Measurements from ENCODE around the gene PLK4. TPM values are rescaled to one million over a fixed set of nuclear protein-coding genes. Genes with fewer than 3 reads are reported as not detected.

Gene PLK4
- 1 to 10 TPM; 1.3 to 5.2 (median 2.0) TPM for total RNA-seq

GRCh38 chr4:127880763-127881562, at the start of gene PLK4:
Gene PLK4, plus strand, starts transcription at chr4:127880893. Its CDS starts 242 bp downstream, at chr4:127881135.
- H3K27me3 ChIP-seq: no peaks in the 10 kb centered on the region
- H3K27ac ChIP-seq: peak within 1 kb of the TSS; percentile 78 to 85 (median 82)
- WGBS, 2 donors: 0 to 1% methylated on average over 47 to 56 of the region's 70 CpGs
- peaks cover 8 to 13% (median 11%) of the 10 kb centered on the region in 4 donors for H3K4me1 ChIP-seq
- peak; percentile 96 to 99 for DNase-seq
- peak; percentile 98 to 99 for ATAC-seq (ENCODE audit: low FRiP score in 2 of 2)
- TF ChIP-seq CTCF (IDR thresholded peaks at IDR 0.05): no peak
- peak; percentile 31 to 71 for TF ChIP-seq POLR2AphosphoS5 (IDR thresholded peaks at IDR 0.05)
- peak in 2 of 4 donors; percentile 58 to 78 for TF ChIP-seq POLR2A (IDR thresholded peaks at IDR 0.05)
- peak within 1 kb of the TSS; percentile 73 to 89 (median 81) for H3K4me3 ChIP-seq
- no peaks in the 10 kb centered on the region for H3K36me3 ChIP-seq
- no peaks in the 10 kb centered on the region for H3K9me3 ChIP-seq

GRCh38 chr4:127832585-127832984, 48.1 kb upstream of the PLK4 start:
- WGBS, 2 donors: 87 to 92% methylated on average over 4 of the region's 4 CpGs
- H3K27me3 ChIP-seq: no peaks in the 10 kb centered on the region
- no peak overlapping the region for H3K4me3 ChIP-seq
- TF ChIP-seq CTCF (IDR thresholded peaks at IDR 0.05) (no peak), EP300 (IDR thresholded peaks at IDR 0.05) (no peak), POLR2AphosphoS5 (IDR thresholded peaks at IDR 0.05) (no peak), POLR2A (IDR thresholded peaks at IDR 0.05) (no peak)
- no peaks in the 10 kb centered on the region for H3K36me3 ChIP-seq
- H3K9me3 ChIP-seq: no peaks in the 10 kb centered on the region
- no peak for ATAC-seq (ENCODE audit: low FRiP score in 2 of 2)
- H3K4me1 ChIP-seq: no peaks in the 10 kb centered on the region
- no peak for DNase-seq
- H3K27ac ChIP-seq: no peak overlapping the region

- DNase-seq: no peak
- WGBS, 2 donors: 91 to 93% methylated on average over 9 to 12 of the region's 12 CpGs
Observed at GRCh38 chr4:127843704-127844600, 36.7 kb upstream of the PLK4 start.

GRCh38 chr4:127844601-127845116, 36.0 kb upstream of the PLK4 start:
- H3K4me1 ChIP-seq: no peaks in the 10 kb centered on the region
- 82 to 86% methylated on average over 5 of the region's 5 CpGs for WGBS, 2 donors
- DNase-seq (no peak), ATAC-seq (ENCODE audit: low FRiP score in 2 of 2) (peak in 1 of 2 donors; percentile 39)
- H3K9me3 ChIP-seq: peaks cover 5 to 15% (median 14%) of the 10 kb centered on the region in 4 donors
- no peak overlapping the region for H3K27ac ChIP-seq
- no peak for TF ChIP-seq POLR2A (IDR thresholded peaks at IDR 0.05)
- TF ChIP-seq EP300 (IDR thresholded peaks at IDR 0.05): no peak
- no peak for TF ChIP-seq CTCF (IDR thresholded peaks at IDR 0.05)
- no peak for TF ChIP-seq POLR2AphosphoS5 (IDR thresholded peaks at IDR 0.05)
- no peak overlapping the region for H3K4me3 ChIP-seq
- no peaks in the 10 kb centered on the region for H3K36me3 ChIP-seq
- no peaks in the 10 kb centered on the region for H3K27me3 ChIP-seq

More at GRCh38 chr4:127843704-127844600, 36.7 kb upstream of the PLK4 start:
- H3K4me1 ChIP-seq: no peaks in the 10 kb centered on the region
- TF ChIP-seq EP300 (IDR thresholded peaks at IDR 0.05) (no peak), CTCF (IDR thresholded peaks at IDR 0.05) (no peak), POLR2AphosphoS5 (IDR thresholded peaks at IDR 0.05) (no peak), POLR2A (IDR thresholded peaks at IDR 0.05) (no peak)
- no peaks in the 10 kb centered on the region for H3K36me3 ChIP-seq
- no peak overlapping the region for H3K4me3 ChIP-seq
- no peaks in the 10 kb centered on the region for H3K27me3 ChIP-seq
- no peak overlapping the region for H3K27ac ChIP-seq
- no peak for ATAC-seq (ENCODE audit: low FRiP score in 2 of 2)
- H3K9me3 ChIP-seq: peaks cover 0 to 12% (median 9%) of the 10 kb centered on the region in 4 donors
